GM21528 (cell line): ENCODE results near the gene ENTREP1.

Source experiments
- ATAC-seq: cut with Tn5 transposase; IDR thresholded peaks from one replicate; pipeline ENCODE4 v1.9.1; 2021; ENCODE audit warnings: mild to moderate bottlenecking, moderate library complexity; ENCODE audit not compliant: unreplicated experiment, low FRiP score

ENTREP1 gene

DNA sequence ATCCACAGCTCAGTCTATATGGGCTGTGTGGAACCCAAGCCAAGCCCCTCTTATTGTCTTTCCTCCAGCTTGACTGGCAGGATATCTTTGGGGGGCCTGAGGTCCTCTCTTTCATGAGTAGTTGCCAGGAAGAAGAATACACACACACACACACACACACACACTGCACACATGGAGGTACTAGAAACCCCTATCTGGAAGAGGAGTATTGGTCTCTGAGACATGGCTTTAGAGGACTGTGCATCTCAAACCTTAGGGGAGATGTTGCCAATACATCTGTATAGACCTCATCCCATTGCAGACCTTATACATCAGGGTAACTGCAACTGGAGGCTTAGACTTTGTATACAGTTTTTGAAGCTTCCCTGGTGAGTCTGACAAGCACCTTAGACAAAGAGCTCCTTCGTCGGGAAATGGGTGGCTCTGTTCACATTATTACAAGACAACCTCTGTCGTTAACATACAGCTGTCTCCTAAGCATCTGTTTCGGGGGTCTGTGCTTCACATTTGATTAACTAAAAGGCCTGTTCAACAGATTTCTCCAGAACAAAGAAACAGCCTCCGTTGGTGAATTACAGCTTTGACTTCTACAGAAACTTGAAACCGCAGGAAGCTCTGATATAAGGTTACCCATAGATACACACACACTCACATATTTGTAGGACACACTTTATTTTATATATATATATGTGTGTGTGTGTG is 5.5 kb upstream of the ENTREP1 start:
- no peak for ATAC-seq

DNA sequence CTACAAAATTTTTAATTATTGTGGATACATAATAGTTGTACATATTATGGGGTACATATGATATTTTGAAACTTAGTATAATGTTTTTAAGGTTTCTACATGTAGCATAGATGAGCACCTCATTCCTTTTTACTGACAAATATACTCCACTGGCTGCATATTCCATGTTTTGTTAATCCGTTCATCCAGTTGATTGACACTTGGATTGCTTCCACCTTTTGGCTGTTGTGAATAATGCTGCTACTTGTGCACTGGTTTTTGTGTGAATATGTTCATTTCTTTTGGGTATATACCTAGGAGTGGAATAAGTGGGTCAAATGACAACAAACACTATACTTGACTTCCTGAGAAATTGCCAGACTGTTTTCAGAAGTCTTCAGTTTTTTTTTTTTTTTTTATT is 2.8 kb upstream of the ENTREP1 start:
- no peak for ATAC-seq

DNA sequence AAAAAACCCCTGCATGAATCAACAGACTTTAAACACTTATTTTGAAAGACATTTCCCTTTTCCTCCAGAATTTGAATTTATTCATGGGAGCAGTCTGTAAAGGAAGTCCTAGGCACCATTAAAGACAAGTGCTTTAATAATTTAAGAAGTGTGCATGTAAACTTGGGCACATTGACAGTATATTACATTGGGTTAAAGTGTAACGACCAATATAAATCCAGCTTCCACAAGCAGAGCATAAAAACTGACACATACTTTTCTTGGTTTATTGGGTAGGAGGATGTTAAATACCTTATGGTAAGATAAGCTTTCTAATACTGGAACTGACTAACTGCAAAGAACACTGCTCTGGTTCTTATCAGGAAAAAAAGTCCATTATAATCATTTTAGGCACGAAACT is 1.2 kb upstream of the ENTREP1 start:
- no peak for ATAC-seq

DNA sequence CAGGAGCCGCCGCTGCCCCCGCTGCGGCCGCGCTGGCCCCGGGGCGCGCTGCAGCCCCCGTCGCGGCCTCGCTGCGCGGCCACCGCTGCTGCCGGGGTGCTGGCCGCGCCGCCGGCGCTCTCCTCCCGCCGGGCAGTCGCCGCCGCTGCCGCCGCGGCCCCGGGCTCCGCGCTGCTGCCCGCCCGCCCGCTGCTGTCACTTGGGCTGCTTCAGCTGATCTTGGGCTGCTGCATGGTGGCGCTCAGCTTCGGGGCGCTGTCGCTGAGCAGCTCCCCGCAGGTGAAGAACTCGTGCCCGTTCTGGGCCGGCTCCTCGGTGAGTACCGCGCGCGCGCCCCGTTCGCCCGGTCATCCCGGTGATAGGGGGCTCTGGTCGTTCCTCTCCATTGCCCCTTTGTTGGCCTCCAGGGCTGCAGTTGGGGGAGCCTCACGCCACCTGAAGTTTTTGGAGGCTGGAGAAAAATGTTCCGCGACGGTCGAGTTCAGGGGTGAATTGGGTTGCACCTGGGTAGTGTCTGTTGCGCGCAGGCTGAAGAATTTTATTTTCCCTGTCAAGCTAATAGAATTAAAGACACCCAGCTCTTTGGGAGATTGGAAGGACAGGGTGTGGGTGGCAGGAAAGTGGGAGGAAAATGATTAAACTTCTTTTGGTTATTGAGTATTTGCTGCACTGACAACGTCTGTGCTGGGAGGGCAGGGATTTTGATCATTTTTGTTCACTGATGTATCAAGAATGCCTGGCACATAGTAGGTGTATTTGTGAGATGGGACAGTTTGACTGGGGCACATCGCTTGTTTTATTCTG is 596 bp downstream of the ENTREP1 start:
- no peak for ATAC-seq

DNA sequence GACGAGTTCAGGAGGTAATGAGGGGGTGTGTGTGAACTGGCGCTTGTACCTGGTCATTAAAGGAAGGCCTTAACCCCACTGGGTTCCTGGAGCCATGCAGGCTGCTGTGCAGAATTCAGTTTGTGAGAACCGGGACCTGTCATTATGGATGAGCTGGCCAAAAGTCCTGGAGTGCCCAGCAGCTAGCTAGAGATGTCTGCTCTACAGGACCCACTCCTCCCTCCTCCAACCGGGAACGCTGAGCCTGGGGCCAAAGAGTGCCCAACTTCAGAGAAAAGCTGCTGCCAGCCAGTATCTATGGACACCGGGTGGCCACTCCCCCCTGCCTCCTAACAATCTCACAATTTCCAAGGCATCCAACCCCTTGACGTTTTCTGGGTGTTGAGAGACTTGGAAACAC is 1.2 kb downstream of the ENTREP1 start:
- ATAC-seq: no peak

DNA sequence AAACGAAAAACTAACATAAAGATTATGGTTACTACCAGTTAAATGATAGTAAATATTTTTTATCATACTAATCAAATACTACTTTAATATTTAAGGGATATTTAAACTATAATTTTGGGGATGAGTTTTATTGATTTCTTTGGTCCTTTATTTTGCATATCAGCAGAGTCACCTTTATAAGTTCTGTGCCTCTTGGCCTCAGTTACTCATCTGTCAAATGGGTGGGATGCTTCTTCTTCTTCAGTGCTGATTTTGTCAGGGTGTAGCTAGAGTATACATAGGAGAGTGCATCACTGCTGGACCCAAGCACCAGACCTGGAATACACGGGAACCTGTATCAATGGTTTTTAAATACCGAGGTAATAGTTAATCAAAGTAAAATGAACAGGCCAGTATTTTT is 5.6 kb downstream of the ENTREP1 start:
- no peak for ATAC-seq

DNA sequence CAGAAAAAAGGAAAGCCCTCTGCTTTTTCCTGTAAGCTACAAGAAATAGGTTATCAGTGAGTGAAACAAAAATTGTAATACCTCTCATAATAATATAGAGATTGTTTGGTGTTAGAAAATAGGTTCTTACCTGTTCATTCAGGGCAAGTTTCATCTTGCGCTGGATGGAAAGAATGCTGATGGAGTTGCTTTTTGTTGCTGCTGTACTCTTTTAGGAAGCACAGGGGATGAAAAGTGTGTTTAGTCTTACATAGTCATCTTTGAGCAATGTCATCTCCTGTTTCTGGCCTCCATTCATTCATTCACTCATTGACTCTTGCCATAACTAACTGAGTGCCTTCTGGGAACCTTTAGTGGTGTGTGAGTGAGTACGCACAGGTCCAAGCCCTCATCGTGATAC is 6.4 kb downstream of the ENTREP1 start:
- no peak for ATAC-seq

DNA sequence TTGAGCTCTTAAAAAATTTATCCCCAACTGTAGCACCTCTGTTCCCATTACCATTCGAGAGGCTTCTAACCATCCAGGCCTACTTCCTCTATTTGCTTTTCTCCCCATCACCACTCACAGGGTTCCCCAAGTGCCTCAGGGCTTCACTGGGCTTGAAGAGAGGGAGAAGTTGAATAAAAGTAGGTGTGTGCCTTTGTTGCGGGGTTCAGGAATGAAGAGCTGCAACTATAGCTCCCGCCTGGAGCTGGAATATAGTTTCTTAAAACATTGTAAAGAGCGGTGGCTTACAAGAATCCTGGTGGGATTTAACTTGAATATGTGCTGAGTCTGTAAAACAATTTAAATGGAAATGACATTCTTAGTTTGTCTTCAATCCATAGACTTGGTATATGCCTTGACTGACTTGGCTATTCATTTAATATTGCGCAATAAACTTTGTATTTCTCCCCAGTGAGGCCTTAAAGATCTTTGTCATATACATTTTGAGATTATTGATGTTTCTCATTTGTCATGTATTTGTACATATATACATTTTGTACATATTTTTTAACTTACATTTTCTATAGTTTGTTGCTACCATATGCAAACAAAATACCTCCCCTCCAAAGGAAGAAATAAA is 7.2 kb downstream of the ENTREP1 start:
- ATAC-seq: no peak

DNA sequence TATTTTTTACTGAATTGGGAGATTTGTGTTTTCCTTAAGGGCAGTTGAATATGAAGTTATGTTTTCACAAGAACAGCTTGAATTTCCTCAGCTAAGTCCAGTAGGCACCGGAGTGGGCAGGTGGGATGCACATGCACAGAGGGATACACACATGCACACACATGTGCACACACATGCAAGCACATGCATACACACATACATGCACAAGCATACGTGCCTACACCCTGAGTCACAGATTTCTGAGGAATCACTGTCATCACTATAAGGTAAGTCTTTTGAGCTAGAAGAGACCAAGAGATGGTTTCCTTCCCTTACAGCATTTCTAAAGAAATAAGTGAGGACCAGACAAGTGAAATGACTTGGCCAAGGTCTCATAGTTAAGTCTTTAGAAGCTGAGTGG is 8.7 kb downstream of the ENTREP1 start:
- ATAC-seq: no peak

DNA sequence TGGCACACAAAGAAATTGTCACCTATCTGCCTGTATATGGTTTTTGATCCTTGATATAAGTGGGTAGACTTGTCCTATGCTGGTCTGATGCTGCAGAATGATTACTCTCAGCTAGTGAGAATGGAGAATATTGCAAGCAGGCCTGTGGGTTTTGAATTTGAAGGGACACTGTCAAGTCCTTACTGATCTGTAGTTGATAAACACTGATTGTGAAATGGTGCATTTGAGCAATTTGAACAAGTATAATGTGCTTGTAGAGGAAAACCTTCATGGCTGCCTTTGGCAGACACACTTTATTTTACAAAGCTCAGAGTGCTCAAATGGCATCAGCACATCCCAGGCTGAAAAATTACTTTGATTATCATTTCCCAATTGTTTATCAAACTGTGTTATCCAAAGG is 9.3 kb downstream of the ENTREP1 start:
- ATAC-seq: no peak

DNA sequence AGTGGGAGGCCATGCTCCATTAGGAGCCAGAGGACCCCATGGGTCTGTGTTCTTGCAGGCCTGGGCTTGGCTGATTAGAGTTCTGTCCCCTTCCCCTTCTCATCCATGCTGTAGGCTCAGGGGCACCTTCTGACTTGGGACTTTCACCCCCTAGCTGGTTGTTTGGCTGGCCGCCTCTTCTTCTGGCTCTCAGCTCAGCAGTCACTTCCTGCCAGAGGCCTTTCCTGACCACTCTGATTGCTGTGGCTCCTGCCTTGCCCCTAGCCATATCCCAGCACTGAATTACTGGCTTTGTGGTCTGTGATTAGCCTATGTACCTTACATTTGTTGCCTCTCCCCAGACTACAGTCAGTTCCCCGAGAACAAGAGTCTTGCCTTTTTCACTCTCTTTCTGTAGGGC is 14.6 kb downstream of the ENTREP1 start:
- no peak for ATAC-seq

DNA sequence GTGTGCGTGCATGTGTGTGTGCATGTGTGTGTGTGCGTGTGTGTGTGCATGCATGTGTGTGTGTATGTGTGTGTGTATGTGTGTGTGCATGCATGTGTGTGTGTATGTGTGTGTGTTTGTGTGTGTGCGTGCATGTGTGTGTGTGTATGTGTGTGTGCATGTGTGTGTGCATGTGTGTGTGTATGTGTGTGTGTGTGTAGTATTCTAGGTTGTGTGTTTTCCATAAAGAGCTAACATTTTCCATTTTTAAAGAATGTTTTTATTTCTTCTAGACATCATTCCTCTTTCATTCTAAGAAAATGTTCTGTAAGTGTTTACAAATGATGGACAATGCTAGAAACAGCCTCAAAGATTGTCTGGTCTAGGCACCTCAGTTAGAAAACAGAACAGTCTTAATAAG is 15.6 kb downstream of the ENTREP1 start:
- ATAC-seq: no peak

DNA sequence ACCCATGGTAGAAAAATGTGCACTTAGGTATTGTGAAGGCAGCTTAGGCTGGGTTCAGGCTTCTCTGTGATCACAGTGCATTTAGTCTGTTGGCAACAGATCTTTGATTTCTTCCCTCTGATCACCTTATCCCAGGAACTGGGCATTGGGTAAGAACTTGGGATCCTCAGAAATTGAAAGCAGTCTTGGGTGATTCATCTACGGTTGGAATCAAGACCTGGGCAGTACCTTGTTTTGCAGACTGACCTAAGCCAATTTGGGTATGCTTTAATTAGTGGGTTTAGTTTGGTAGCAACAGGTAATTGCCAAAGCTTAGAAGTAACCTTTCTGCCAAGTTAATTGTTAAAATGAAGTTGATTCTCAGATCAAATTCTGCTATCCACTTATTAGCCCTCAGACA is 17.8 kb downstream of the ENTREP1 start:
- ATAC-seq: no peak

DNA sequence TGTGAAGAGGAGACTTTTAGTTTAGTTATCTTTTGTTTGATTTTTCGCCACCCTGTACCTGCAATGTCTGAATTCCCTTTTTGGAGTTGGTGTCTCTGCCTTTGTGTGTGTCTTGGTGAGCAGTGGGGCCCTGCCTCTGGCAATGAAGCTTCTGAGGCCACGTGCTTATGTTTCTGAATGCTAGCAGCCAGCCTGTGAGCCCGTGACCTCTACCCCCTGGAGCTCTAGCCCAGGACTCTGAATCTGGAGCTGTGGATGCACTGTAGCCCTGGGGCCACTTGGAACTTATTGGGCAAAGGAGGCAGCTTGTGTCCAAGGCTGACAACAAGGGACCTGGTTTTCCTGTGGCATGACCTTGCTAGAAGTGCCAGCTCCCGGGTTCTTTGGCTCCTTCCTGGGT is 19.4 kb downstream of the ENTREP1 start:
- ATAC-seq: no peak

DNA sequence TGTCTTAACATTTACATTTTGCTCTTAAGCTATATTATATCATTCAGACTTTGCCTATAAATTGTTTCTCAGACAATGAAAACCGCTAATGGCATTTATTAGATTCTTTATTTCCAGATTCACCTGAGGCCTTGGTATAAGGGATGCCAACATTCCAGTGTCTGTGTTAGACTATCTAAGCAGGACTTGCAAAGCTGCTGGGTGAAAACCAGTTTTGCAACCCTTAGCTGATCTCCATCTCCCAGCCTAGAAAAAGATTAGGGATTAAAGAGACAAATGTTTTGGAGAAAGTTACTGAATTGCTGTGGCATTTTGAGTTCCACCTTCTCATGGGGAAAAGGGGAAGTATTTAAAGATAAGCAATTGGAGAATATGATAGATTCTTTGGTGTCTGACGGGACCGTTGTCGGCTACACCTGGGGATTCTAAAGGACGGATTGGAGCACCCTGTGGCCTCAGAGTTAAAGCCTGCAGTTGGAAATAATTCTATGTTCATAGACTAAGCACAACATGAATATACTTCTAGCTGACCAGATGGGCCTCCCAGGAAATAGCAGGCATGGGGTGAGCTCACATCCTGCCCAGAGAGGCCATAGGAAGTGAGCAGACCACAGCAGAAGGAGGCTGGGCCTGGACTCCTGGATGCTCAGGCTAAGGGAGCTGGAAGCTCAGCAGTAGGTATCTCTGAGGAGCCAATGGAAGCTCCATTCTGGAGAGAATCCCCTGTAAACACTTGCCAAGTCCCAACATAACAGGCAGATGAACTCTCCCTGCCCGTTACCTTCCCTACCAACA is 21.8 kb downstream of the ENTREP1 start:
- ATAC-seq: no peak

DNA sequence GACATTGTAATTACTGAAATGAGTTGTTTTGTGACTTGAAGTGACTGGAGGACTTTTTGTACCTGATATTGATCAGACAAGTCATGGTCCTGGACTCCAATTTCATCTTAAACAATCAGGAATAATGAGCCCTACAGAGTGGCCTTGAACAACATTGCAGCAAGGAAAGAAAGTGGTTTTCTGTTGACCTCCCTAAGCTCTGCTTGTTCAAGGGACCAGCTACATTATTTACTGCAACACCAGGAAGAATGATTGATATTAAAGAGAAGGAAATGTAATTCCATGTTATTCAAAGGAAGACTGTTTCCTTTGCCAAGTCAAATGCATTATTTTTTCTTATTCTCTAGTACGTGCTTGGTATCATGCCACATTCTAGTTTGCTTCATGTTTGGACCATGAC is 22.6 kb downstream of the ENTREP1 start:
- no peak for ATAC-seq

DNA sequence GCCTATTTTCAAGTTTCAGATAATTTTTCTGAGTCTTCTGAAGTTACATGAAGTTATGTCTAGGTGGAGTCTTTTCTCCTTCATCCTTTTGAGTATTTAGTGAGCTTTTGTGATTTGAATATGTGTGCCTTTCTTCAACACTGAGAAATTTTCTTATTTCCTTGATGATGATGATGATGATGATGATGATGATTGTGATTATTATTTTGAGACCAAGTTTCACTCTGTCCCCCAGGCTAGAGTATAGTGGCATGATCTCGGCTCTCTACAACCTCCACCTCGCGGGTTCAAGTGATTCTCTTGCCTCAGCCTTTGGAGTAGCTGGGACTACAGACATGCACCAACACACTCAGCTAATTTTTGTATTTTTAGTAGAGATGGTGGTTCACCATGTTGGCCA is 26.2 kb downstream of the ENTREP1 start:
- no peak for ATAC-seq

DNA sequence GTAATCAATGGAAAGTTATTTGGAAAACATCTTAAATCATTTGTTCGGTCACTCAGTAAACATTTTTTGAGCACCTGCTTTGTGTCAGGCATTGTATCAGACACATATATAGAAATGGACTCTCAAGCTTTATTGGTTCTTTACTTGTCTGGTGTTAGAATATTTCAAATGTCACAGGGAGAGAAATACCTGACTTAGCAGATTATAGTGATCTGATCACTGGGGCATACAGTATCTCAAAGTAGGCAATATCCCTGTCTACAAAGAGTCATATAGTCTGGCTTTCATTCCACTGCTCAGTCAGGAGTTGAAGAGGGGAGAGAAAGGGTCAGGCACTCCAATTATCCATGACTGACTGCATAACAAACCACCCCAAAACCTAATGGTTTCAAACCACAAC is 30.2 kb downstream of the ENTREP1 start:
- no peak for ATAC-seq

DNA sequence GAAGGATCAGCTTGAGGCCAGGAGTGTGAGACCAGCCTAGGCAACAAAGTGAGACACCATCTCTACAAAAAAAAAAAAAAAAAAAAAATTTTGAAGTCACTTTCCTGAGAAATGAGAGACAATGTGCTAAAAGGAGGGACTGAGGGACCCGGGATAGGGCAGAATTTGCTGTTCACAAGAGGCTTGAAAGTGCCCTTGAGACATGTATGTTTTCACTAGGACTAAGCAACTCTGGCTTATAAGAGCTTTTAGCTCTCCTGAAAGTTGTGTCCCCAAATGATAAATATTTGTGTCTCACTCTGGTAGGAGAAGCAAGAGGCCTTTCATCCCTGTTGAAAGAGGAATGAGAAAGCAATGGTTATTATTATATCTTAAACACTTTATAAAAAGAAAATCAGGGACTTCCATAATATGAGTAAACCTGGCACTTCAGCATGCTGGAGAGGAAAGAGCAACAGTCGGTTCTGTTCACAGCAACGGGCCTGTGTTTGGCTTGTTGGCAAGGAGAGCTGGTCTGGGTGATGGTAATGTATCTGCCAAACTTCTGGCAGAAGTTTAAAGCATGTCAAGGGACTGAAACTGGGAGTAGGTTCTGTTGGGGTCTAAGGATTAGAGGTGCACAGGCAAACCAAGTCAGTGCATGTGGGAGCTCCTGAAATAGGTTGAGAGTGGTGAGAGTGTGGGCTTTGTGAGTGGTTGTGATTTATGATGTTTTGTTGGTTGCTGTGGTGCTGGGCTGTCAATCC is 32.2 kb downstream of the ENTREP1 start:
- ATAC-seq: no peak

DNA sequence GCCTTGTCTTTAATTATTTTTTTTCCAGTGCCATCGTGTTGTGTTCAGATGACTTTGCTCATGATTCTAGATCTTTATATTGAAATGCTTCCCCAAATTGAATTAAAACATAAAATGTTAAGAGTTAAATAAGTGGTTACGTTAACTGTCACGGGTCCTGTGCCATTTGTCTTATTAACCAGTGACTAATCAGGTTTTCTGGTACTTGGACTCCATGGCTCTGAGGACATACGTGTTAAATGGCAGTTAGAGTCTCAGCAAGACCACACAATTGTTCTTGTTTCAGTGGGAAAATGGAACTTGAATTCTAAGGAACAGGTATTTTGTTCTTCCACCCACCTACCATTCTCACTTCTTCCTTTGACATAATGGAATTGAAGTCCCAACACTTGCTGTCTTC is 32.8 kb downstream of the ENTREP1 start:
- ATAC-seq: no peak
